ENCODE results near the gene NRDE2. TPM values are rescaled to one million over a fixed set of nuclear protein-coding genes. Genes with fewer than 3 reads are reported as not detected.
"Not testable (repeated sequence)": the region's sequence is repeated elsewhere in the genome, so short reads cannot be mapped to it uniquely, and the experiment has no call there.

The NRDE2 gene
- total RNA-seq, 2 experiments from 2014 or later = 22.0 to 23.1 TPM

GRCh38 chr14:90247441-90247840 lies 84.3 kb downstream of the NRDE2 start:
- intact Hi-C loops (cut with micrococcal nuclease); H3K9me3 Mint-ChIP-seq; H3K27me3 Mint-ChIP-seq (ENCODE audit: low read depth); H3K4me1 Mint-ChIP-seq (ENCODE audit: low read depth); H3K4me3 Mint-ChIP-seq; H3K36me3 Mint-ChIP-seq (ENCODE audit: low read depth); H3K27ac Mint-ChIP-seq; CTCF ChIA-PET; DNase-seq: not testable (repeated sequence)

- Mint-ChIP-seq H3K27ac (no peak overlapping the region), H3K4me1 (ENCODE audit: low read depth) (no peaks in the 10 kb centered on the region), H3K36me3 (ENCODE audit: low read depth) (no peaks in the 10 kb centered on the region), H3K9me3 (no peaks in the 10 kb centered on the region), H3K4me3 (no peak overlapping the region), H3K27me3 (ENCODE audit: low read depth) (peaks cover 7% of the 10 kb centered on the region)
- CTCF ChIA-PET = no interaction called here
- intact Hi-C loops (cut with micrococcal nuclease) = no loop called here
- DNase-seq = no peak
Measured at GRCh38 chr14:90246936-90247335, 84.8 kb downstream of the NRDE2 start.

GRCh38 chr14:90242444-90242843 lies 89.3 kb downstream of the NRDE2 start:
- CTCF ChIA-PET = interaction anchor here (0.7 kb wide), 1 partner anchor 303 kb away, joined by 8 read pairs; no protein-coding TSS in a partner anchor
- H3K4me1 Mint-ChIP-seq (ENCODE audit: low read depth) = no peaks in the 10 kb centered on the region
- no peak overlapping the region for H3K27ac Mint-ChIP-seq
- DNase-seq = no peak
- peaks cover 14% of the 10 kb centered on the region for H3K36me3 Mint-ChIP-seq (ENCODE audit: low read depth)
- peaks cover 2% of the 10 kb centered on the region for H3K27me3 Mint-ChIP-seq (ENCODE audit: low read depth)
- peaks cover 35% of the 10 kb centered on the region for H3K9me3 Mint-ChIP-seq
- no peak overlapping the region for H3K4me3 Mint-ChIP-seq
- intact Hi-C loops (cut with micrococcal nuclease) = no loop called here

- Mint-ChIP-seq H3K27me3 (ENCODE audit: low read depth) (peaks cover 2% of the 10 kb centered on the region), H3K36me3 (ENCODE audit: low read depth) (peaks cover 14% of the 10 kb centered on the region)
- CTCF ChIA-PET = no interaction called here
Measured at GRCh38 chr14:90239139-90239538, 92.6 kb downstream of the NRDE2 start.

GRCh38 chr14:90235179-90235976 lies 96.4 kb downstream of the NRDE2 start:
- DNase-seq = peak; percentile 82
- CTCF ChIA-PET = interaction anchor here (0.5 to 2.7 kb wide), 22 partner anchors 14 to 1682 kb away, joined by 3 to 20 read pairs (median 3); partner anchors contain the start of gene PSMC1
- H3K36me3 Mint-ChIP-seq (ENCODE audit: low read depth) = peaks cover 10% of the 10 kb centered on the region
- H3K9me3 Mint-ChIP-seq = peaks cover 33% of the 10 kb centered on the region
- intact Hi-C loops (cut with micrococcal nuclease) = loop anchor here (1.0 to 2.0 kb wide), 3 partner anchors 173 to 296 kb away; no protein-coding TSS in a partner anchor
- H3K4me3 Mint-ChIP-seq = no peak overlapping the region
- H3K27me3 Mint-ChIP-seq (ENCODE audit: low read depth) = peaks cover 2% of the 10 kb centered on the region
- H3K27ac Mint-ChIP-seq = no peak overlapping the region
- H3K4me1 Mint-ChIP-seq (ENCODE audit: low read depth) = peaks cover 2% of the 10 kb centered on the region

More at GRCh38 chr14:90239139-90239538, 92.6 kb downstream of the NRDE2 start:
- intact Hi-C loops (cut with micrococcal nuclease) = no loop called here
- Mint-ChIP-seq H3K4me3 (no peak overlapping the region), H3K27ac (no peak overlapping the region), H3K4me1 (ENCODE audit: low read depth) (peaks cover 2% of the 10 kb centered on the region), H3K9me3 (peaks cover 41% of the 10 kb centered on the region)
- DNase-seq = no peak

- H3K36me3 Mint-ChIP-seq (ENCODE audit: low read depth); H3K9me3 Mint-ChIP-seq; DNase-seq; H3K27ac Mint-ChIP-seq; H3K4me3 Mint-ChIP-seq; H3K4me1 Mint-ChIP-seq (ENCODE audit: low read depth); H3K27me3 Mint-ChIP-seq (ENCODE audit: low read depth); CTCF ChIA-PET; intact Hi-C loops (cut with micrococcal nuclease): not testable (repeated sequence)
Measured at GRCh38 chr14:90229942-90230341, 101.8 kb downstream of the NRDE2 start.

- H3K4me1 Mint-ChIP-seq (ENCODE audit: low read depth) = no peaks in the 10 kb centered on the region
- peaks cover 3% of the 10 kb centered on the region for H3K9me3 Mint-ChIP-seq
- DNase-seq = no peak
- H3K4me3 Mint-ChIP-seq = no peak overlapping the region
- no peaks in the 10 kb centered on the region for H3K36me3 Mint-ChIP-seq (ENCODE audit: low read depth)
- H3K27ac Mint-ChIP-seq = no peak overlapping the region
- CTCF ChIA-PET = no interaction called here
- H3K27me3 Mint-ChIP-seq (ENCODE audit: low read depth) = no peaks in the 10 kb centered on the region
- intact Hi-C loops (cut with micrococcal nuclease) = no loop called here
Measured at GRCh38 chr14:90228478-90228877, 103.3 kb downstream of the NRDE2 start.

Other genes starting within 250 kb of the NRDE2 start
- 100 to 1,000 TPM; 102 to 105 TPM for gene PSMC1, start 75.4 kb downstream of the NRDE2 start, total RNA-seq
- gene CALM1, start 65.1 kb upstream of the NRDE2 start, total RNA-seq = 100 to 1,000 TPM; 404 to 409 TPM

Data from activated naive CD4-positive, alpha-beta T cell treated with anti-CD3 and anti-CD28 coated beads for 36 hours (primary cell).